Endothelial cell of umbilical vein (primary cell): ENCODE data around the gene AKAP13. TPM values are rescaled to one million over a fixed set of nuclear protein-coding genes. Genes with fewer than 3 reads are reported as not detected.

Source experiments
- BruUV-seq: library from RNA; stranded (reverse); fragments of 400-500 nt; replicated peaks from 2 replicates; lab custom pipeline; 2021; lab: Mats Ljungman, UMichigan
- CTCF ChIA-PET: fragments of 300-600, 350-600 bp; sonication (Branson Sonifier 250); formaldehyde crosslinking; loops from one replicate; lab custom pipeline; 2021; ENCODE audit warnings: antibody characterized with exemption, inconsistent platforms; lab: Charles Lee
- POLR2A ChIA-PET: fragments of 300-600, 350-600 bp; sonication (Branson Sonifier 250); formaldehyde crosslinking; loops from one replicate; lab custom pipeline; 2021; ENCODE audit warnings: antibody characterized with exemption, inconsistent platforms; lab: Charles Lee
- DNase-seq: peaks from one replicate; pipeline ENCODE4 v3.0.0-alpha.2; 2011; ENCODE audit warnings: low read depth, low spot score
- FAIRE-seq: peaks from 2 replicates; lab custom pipeline; 2011; peaks lifted over from hg19 to GRCh38; lab: Jason Lieb, UNC
- H2AFZ ChIP-seq: 2 replicates; pipeline ENCODE4 v1.6.0; 2012; ENCODE audit warnings: low read depth, low read length, control low read depth, inconsistent platforms
- H3K27ac ChIP-seq: 2 replicates; pipeline ENCODE4 v1.5.1; 2011; ENCODE audit warnings: low read depth, mild to moderate bottlenecking, control low read depth, low read length, moderate library complexity; ENCODE audit not compliant: insufficient read depth
- H3K27me3 ChIP-seq, 2 experiments: 2 replicates each; pipeline versions ENCODE4 v1.6.0 to v1.6.1; 2011; ENCODE audit warnings: low read length in 2 of 2, mixed read lengths in 1 of 2; ENCODE audit not compliant: control insufficient read depth in 2 of 2, insufficient read depth in 2 of 2
- H3K36me3 ChIP-seq, 2 experiments: 2 replicates in 1 of 2; 3 replicates in 1 of 2; pipeline ENCODE4 v1.5.1; 2011; ENCODE audit warnings: low read length in 2 of 2, mild to moderate bottlenecking in 1 of 2, moderate library complexity in 1 of 2; ENCODE audit not compliant: control insufficient read depth in 2 of 2, insufficient read depth in 2 of 2; ENCODE audit errors: extremely low read depth in 1 of 2
- H3K4me1 ChIP-seq: 3 replicates; pipeline ENCODE4 v1.5.1; 2011; ENCODE audit warnings: mild to moderate bottlenecking, low read length; ENCODE audit not compliant: control insufficient read depth, insufficient read depth; ENCODE audit errors: extremely low read depth
- H3K4me2 ChIP-seq: 2 replicates; pipeline ENCODE4 v1.6.1; 2011; ENCODE audit warnings: low read length, control low read depth, mixed read lengths; ENCODE audit not compliant: insufficient read depth
- H3K4me3 ChIP-seq, 3 experiments: fragments of 200-600 bp in 1 of 3; sonication (generic), shearing (Covaris generic) in 1 of 3; replicated peaks in 1 of 3; 2 replicates each; pipeline ENCODE4 v1.5.1; 2011 to 2016; ENCODE audit warnings: control low read depth in 3 of 3, low read length in 3 of 3, mild to moderate bottlenecking in 2 of 3, inconsistent platforms in 1 of 3, low read depth in 1 of 3, moderate library complexity in 1 of 3; ENCODE audit not compliant: insufficient read depth in 1 of 3
- H3K79me2 ChIP-seq: 2 replicates; pipeline ENCODE4 v1.6.0; 2012; ENCODE audit warnings: low read length, inconsistent platforms; ENCODE audit not compliant: control insufficient read depth, insufficient read depth
- H3K9ac ChIP-seq: replicated peaks from 2 replicates; pipeline ENCODE3; 2011; ENCODE audit warnings: low read length, control low read depth; ENCODE audit not compliant: insufficient read depth; ENCODE audit errors: extremely low read depth
- H3K9me1 ChIP-seq: replicated peaks from 3 replicates; pipeline ENCODE4 v1.6.0; 2011; ENCODE audit warnings: mild to moderate bottlenecking, low read length; ENCODE audit not compliant: control insufficient read depth, insufficient read depth; ENCODE audit errors: extremely low read depth
- H3K9me3 ChIP-seq: replicated peaks from 2 replicates; pipeline ENCODE4 v1.5.1; 2012; ENCODE audit warnings: low read length, inconsistent platforms; ENCODE audit not compliant: control insufficient read depth, insufficient read depth
- H4K20me1 ChIP-seq: replicated peaks from 2 replicates; pipeline ENCODE3; 2011; ENCODE audit warnings: mild to moderate bottlenecking, low read length; ENCODE audit not compliant: control insufficient read depth, insufficient read depth; ENCODE audit errors: extremely low read depth
- CTCF ChIP-seq, 2 donors: IDR thresholded peaks; 1 replicate in 1 of 2; 2 replicates in 1 of 2; pipeline ENCODE4 v1.5.1; 2011; ENCODE audit warnings: low read length in 2 of 2, mild to moderate bottlenecking in 2 of 2, moderate library complexity in 2 of 2, control low read depth in 1 of 2, inconsistent platforms in 1 of 2, low read depth in 1 of 2; ENCODE audit not compliant: insufficient read depth in 1 of 2; ENCODE audit errors: extremely low read depth in 1 of 2
- EZH2 ChIP-seq: IDR thresholded peaks from 2 replicates; pipeline ENCODE4 v1.6.1; 2012; ENCODE audit warnings: borderline replicate concordance, low read depth, mild to moderate bottlenecking, moderate library complexity, low read length, inconsistent platforms; ENCODE audit not compliant: severe bottlenecking
- FOS ChIP-seq: IDR thresholded peaks from 2 replicates; pipeline ENCODE4 v1.6.1; 2011; ENCODE audit warnings: mild to moderate bottlenecking, low read length, moderate library complexity, borderline replicate concordance; ENCODE audit not compliant: insufficient read depth
- GATA2 ChIP-seq: IDR thresholded peaks from 2 replicates; pipeline ENCODE4 v1.7.0; 2011; ENCODE audit warnings: low read depth, mild to moderate bottlenecking, moderate library complexity, mixed read lengths, low read length; ENCODE audit not compliant: insufficient read length, insufficient read depth
- JUN ChIP-seq: IDR thresholded peaks from 2 replicates; pipeline ENCODE4 v1.6.1; 2011; ENCODE audit warnings: borderline replicate concordance, low read depth; ENCODE audit not compliant: insufficient read length, insufficient read depth
- MYC ChIP-seq: IDR thresholded peaks from one replicate; pipeline ENCODE4 v1.6.1; 2011; ENCODE audit warnings: mild to moderate bottlenecking, low read depth, low read length
- POLR2A ChIP-seq: IDR thresholded peaks from 2 replicates; pipeline ENCODE4 v1.6.1; 2012; ENCODE audit warnings: low read depth, mild to moderate bottlenecking, control low read depth, low read length
- POLR2AphosphoS5 ChIP-seq: IDR thresholded peaks from 2 replicates; pipeline ENCODE4 v1.6.1; 2012; ENCODE audit warnings: low read depth, mild to moderate bottlenecking, control low read depth, low read length, moderate library complexity; ENCODE audit not compliant: insufficient read depth
- dilution Hi-C: fragments of 300-500 bp; cut with MboI; formaldehyde crosslinking; loops from one replicate; pipeline ENCODE4 v1.15.0; 2019; ENCODE audit warnings: low sequenced_read_pairs; ENCODE audit not compliant: extremely low pct_ligation_motif_present
- intact Hi-C: fragments of 100-400 bp; cut with micrococcal nuclease; formaldehyde crosslinking; loops from one replicate; pipeline ENCODE4 v1.10.0; 2022
- polyA plus RNA-seq, 4 experiments: library from polyadenylated mRNA; depleted of rRNA in 3 of 4; stranded (reverse) in 3 of 4; unstranded in 1 of 4; fragments of >200 nt; gene quantifications; 2 replicates each; pipeline versions ENCODE4 v1.2.1 to v1.2.3, GENCODE V29; 2011 to 2012; ENCODE audit warnings: missing spikeins in 1 of 4
- total RNA-seq: library from RNA; stranded (reverse); gene quantifications from 2 replicates; pipeline ENCODE4 v1.2.3, GENCODE V29; 2021
- TF ChIP-seq, protein P1 (sequence below): IDR thresholded peaks from 2 replicates; pipeline ENCODE4 v1.6.1; 2011; ENCODE audit not compliant: insufficient read depth, insufficient read length

Gene AKAP13
- total and polyA plus RNA-seq, 2 donors (not counting 3 experiments of a cell fraction or from before 2014, with no cell fraction given) = 22.8 to 87.8 TPM

DNA sequence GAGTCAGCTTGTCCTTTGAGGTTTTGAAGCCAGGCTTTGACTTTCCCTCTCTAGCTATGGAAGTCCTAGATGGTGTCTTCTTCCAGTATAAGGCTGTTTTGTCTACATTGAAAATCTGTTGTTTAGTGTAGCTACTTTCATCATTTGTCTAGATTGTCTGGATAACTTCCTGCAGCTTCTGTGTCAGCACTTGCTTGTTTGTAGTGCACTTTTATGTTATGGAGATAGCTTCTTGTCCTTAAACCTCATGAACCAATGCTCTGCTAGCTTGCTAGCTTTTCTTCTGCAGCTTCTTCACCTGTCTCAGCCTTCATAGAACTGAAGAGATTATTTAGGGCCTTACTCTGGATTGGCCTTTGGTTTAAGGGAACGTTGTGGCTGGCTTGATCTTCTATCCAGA lies 43.8 kb downstream of the AKAP13 start:
- no peak for FAIRE-seq
- Histone ChIP-seq H3K4me2 (no peak overlapping the region), H2AFZ (no peak overlapping the region), H3K9me1 (no peaks in the 10 kb centered on the region), H3K9ac (no peak overlapping the region), H3K4me1 (peaks cover 12% of the 10 kb centered on the region), H3K4me3 (no peak overlapping the region), H4K20me1 (peaks cover 11% of the 10 kb centered on the region), H3K27me3 (no peaks in the 10 kb centered on the region), H3K9me3 (no peaks in the 10 kb centered on the region), H3K79me2 (peaks cover 66% of the 10 kb centered on the region), H3K27ac (no peak overlapping the region), H3K36me3 (no peaks in the 10 kb centered on the region)
- TF ChIP-seq MYC (no peak), POLR2A (no peak), POLR2AphosphoS5 (no peak), EZH2 (no peak), GATA2 (no peak), JUN (no peak), CTCF (IDR thresholded peaks at IDR 0.05; ENCODE audit: extremely low read depth in 1 of 2, insufficient read depth in 1 of 2, low read depth in 1 of 2, low read length in 2 of 2) (no peak), FOS (no peak)
- TF ChIP-seq, protein P1, sequence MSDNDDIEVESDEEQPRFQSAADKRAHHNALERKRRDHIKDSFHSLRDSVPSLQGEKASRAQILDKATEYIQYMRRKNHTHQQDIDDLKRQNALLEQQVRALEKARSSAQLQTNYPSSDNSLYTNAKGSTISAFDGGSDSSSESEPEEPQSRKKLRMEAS = no peak
- dilution Hi-C loops (no loop called here), intact Hi-C loops (no loop called here)
- CTCF ChIA-PET = interaction anchor here (0.7 to 1.4 kb wide), 6 partner anchors 8 to 128 kb away, joined by 3 to 7 read pairs (median 4); no protein-coding TSS in a partner anchor
- DNase-seq = no peak
- no TSS peak for BruUV-seq
- POLR2A ChIA-PET = no interaction called here
